Activated CD4-positive, alpha-beta T cell treated with anti-CD3 and anti-CD28 coated beads for 24 hours (primary cell): Measurements from ENCODE around the gene BMX.

Experiments
- DNase-seq, 2 donors: peaks; one replicate each; pipeline ENCODE4 v3.0.0-alpha.2; 2020; ENCODE audit warnings: low read depth in 2 of 2

The BMX gene

GRCh38 chrX:15570145-15570544 is 69.5 kb downstream of the BMX start:
- DNase-seq = no peak

DNA sequence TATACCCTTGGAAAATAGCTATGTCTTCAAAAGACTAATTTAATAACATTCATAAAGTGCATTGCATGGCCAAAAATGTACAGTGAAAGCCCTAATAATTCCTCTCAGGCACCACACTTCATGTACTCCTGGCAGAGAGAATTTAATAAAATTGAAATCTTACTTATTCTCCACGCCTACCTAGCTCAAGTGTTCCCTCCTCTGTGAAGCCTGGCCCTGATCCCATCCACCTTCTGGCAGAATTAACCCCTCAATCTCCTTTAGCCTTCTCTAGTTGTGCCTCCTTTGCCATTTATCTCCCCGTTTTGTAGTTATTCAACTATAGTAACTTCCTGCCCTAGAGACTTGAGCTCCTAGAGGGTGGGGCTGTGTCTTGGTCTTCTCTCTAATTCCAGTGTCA is 73.4 kb downstream of the BMX start:
- no peak for DNase-seq

GRCh38 chrX:15576019-15576418 is 75.4 kb downstream of the BMX start:
- no peak for DNase-seq

DNA sequence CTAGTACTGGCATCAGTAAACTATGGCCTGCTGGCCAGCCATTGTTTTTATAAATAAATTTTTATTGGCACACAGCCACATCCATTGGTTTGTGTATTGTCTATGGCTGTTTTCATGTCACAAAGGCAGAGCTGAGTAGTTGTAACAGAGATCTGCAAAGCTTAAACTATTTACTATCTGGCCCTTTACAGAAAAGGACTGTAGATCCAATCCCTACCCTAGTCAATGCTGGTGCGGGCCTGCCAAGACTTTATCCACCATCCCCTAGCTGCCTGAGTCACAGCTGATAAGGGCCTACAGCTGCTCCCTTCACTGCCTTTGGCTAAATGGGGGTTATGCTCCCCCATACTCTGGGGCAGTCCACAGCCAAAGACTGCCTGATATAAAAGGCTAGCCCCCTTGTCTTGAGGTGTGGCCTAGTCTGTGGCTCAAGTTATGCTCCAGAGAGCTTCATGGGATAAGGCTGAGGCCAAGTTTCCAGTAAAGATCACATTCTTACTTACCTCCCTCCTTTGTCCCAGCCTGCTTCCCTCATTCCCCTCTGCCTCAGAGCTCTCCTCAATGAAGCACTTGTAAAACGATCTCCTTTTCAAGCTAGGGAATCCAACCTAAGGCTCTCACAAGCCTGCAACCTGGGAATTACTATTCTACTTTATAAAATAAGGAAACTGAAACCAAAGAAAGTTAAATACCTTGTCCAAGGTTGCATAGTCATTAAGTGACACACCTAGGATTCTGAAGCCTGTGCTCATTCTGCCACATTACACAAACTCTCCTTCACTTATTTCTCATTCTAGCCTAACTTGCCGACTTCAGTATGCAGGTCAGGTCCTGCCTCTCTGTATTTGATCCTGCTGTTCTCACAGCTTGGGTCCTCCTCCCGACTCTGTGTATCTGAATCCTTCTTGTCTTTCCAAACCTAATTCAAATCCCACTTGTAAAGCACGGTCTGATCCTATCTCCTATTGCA is 79.5 kb downstream of the BMX start:
- DNase-seq = no peak

- no peak for DNase-seq
Measured at GRCh38 chrX:15594371-15594770, 93.8 kb downstream of the BMX start.

- DNase-seq = no peak
Measured at GRCh38 chrX:15598026-15598425, 97.4 kb downstream of the BMX start.

DNA sequence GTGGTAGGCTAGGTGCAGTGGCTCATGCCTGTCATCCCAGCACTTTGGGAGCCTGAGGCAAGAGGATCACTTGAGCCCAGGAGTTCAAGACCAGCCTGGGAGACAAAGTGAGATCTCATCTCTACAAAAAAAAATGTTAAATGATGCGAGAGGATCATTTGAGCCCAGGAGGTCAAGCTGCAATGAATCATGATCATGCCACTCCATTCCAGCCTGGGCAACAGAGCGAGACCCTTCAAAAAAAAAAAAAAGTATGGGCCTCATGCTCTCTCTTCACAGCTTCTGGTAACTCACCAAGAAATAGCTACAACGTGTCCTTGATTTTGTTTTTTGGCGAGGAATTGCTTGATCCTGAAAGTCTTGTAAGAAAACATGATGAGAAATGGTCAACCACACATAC is 98.9 kb downstream of the BMX start:
- DNase-seq = no peak

- DNase-seq = no peak
Measured at GRCh38 chrX:15600049-15600448, 99.4 kb downstream of the BMX start.

- no peak for DNase-seq
Measured at GRCh38 chrX:15600745-15601144, 100.1 kb downstream of the BMX start, which contains the start of gene ACE2. TSS of gene ACE2 (minus strand) at chrX:15600960. CDS start at chrX:15600911, 49 bp downstream.

GRCh38 chrX:15601932-15602331 is 101.3 kb downstream of the BMX start:
- no peak for DNase-seq

- DNase-seq = no peak
Measured at GRCh38 chrX:15602761-15603160, 102.2 kb downstream of the BMX start.

GRCh38 chrX:15605226-15605625 is 104.6 kb downstream of the BMX start:
- no peak for DNase-seq
